Sigmoid colon (tissue), 4 donors: ENCODE measurements around the gene MPP3.

Experiments used
- POLR2A ChIP-seq, 2 donors: fragments of 450-650 bp; IDR thresholded peaks; one replicate each; pipeline ENCODE4 v1.6.1; 2016; ENCODE audit warnings: antibody characterized with exemption in 2 of 2, mild to moderate bottlenecking in 2 of 2, moderate library complexity in 2 of 2
- POLR2AphosphoS5 ChIP-seq, 4 donors: sonication (generic); formaldehyde crosslinking; IDR thresholded peaks; one replicate each; pipeline ENCODE4 v1.6.1; 2017; ENCODE audit warnings: antibody characterized with exemption in 4 of 4
- TF ChIP-seq, protein P1 (sequence below), 4 experiments: fragments of 450-650 bp in 3 of 4; fragments of 200-600 bp in 1 of 4; IDR thresholded peaks; one replicate each; pipeline ENCODE4 v1.5.1; 2016 to 2019; ENCODE audit warnings: antibody characterized with exemption in 4 of 4, mild to moderate bottlenecking in 3 of 4, moderate library complexity in 2 of 4

DNA sequence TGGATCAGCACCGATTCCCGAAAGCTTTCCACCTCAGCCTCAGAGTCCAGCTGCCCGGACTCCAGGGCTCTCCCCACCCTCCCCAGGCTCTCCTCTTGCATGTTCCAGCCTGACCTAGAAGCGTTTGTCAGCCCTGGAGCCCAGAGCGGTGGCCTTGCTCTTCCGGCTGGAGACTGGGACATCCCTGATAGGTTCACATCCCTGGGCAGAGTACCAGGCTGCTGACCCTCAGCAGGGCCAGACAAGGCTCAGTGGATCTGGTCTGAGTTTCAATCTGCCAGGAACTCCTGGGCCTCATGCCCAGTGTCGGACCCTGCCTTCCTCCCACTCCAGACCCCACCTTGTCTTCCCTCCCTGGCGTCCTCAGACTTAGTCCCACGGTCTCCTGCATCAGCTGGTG, 29.0 kb upstream of the MPP3 start:
- TF ChIP-seq, protein P1, sequence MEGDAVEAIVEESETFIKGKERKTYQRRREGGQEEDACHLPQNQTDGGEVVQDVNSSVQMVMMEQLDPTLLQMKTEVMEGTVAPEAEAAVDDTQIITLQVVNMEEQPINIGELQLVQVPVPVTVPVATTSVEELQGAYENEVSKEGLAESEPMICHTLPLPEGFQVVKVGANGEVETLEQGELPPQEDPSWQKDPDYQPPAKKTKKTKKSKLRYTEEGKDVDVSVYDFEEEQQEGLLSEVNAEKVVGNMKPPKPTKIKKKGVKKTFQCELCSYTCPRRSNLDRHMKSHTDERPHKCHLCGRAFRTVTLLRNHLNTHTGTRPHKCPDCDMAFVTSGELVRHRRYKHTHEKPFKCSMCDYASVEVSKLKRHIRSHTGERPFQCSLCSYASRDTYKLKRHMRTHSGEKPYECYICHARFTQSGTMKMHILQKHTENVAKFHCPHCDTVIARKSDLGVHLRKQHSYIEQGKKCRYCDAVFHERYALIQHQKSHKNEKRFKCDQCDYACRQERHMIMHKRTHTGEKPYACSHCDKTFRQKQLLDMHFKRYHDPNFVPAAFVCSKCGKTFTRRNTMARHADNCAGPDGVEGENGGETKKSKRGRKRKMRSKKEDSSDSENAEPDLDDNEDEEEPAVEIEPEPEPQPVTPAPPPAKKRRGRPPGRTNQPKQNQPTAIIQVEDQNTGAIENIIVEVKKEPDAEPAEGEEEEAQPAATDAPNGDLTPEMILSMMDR (IDR thresholded peaks at IDR 0.05): no peak
- TF ChIP-seq POLR2A (IDR thresholded peaks at IDR 0.05) (no peak), POLR2AphosphoS5 (IDR thresholded peaks at IDR 0.05) (no peak)
